Measurements from ENCODE around the gene TTC9.

The TTC9 gene

DNA sequence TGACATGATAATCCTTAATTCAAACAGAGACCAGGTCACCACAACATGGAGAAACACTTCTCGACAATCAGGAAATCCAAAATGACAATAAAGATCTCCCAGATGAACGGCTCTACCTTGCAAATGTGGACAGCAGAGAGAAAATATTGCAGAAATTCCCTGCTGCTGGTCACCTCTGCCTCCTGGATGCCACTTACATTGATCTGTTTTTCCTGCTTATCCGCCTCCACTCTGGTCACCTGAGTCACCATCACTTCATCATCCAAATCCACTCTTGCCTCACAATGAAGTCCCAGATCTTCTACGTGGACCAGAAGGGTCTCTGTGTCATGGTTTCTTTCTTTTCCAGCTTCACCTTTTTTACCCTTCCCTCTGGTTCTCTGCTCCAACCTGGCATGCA is 21.1 kb downstream of the TTC9 start:
- TF ChIP-seq, protein P1, sequence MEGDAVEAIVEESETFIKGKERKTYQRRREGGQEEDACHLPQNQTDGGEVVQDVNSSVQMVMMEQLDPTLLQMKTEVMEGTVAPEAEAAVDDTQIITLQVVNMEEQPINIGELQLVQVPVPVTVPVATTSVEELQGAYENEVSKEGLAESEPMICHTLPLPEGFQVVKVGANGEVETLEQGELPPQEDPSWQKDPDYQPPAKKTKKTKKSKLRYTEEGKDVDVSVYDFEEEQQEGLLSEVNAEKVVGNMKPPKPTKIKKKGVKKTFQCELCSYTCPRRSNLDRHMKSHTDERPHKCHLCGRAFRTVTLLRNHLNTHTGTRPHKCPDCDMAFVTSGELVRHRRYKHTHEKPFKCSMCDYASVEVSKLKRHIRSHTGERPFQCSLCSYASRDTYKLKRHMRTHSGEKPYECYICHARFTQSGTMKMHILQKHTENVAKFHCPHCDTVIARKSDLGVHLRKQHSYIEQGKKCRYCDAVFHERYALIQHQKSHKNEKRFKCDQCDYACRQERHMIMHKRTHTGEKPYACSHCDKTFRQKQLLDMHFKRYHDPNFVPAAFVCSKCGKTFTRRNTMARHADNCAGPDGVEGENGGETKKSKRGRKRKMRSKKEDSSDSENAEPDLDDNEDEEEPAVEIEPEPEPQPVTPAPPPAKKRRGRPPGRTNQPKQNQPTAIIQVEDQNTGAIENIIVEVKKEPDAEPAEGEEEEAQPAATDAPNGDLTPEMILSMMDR (IDR thresholded peaks at IDR 0.05), result no peak
- no peak overlapping the region for H3K27ac ChIP-seq
- no peak for DNase-seq (ENCODE audit: low spot score)
- H3K4me3 ChIP-seq, result no peak overlapping the region

DNA sequence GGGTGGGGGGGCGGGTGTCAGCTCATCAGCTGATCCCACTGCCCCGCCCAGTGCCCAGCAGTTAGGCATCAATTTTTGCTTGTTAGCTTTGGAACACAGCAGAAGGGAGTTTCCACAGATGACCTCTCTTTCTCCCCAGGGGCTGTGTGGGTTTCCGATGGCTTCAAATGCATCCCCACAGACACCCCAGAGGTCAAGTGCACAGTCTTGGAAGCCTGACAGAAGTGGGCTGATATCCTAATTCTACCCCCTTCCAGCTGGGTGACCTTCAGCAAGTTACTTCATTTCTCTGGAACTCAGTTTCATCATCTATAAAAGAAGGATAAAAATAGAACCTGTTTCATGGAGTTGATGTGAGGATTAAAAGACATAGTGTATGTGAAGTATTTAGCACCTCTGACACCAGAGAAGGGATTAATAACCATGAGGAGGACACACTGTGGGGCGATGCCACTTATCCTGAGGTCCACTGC is 22.0 kb downstream of the TTC9 start:
- H3K27ac ChIP-seq, result no peak overlapping the region
- TF ChIP-seq, protein P1 (IDR thresholded peaks at IDR 0.05), result no peak
- no peak overlapping the region for H3K4me3 ChIP-seq
- no peak for DNase-seq (ENCODE audit: low spot score)

DNA sequence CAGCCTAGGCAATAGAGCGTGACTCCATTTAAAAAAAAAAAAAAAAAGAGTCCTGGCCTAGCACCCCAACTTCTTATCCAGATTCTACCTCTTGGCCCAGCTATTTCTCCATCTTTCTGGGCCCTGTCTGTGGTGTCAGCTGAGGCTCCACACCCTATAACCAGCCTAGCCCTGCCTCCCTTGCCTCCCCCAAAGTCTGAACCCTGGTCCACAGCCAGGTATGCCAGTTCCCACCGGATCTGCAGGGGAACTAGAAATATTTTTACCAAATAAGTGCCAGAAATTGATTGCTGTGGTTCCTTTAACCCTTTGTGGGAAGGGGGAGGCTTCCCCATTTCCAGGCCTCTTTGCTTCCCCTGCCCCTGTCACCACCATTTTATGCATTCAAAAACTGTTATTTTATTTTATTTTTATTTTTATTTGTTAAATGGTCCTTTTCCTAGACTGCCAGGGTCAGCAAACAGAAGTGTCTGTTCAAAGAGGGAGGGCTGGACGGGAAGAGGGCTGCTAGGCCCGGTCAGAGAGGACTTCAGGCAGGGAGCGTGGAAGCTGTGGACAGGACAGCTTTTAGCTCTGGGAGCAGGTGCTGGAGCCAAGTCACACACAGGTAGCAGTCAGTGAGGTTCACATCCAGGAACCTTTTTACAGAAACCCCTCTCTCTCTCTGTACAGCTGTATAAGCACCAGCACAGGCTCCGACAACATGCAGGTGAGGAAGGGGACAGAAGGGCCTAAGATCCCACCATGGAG is 23.2 kb downstream of the TTC9 start:
- H3K27ac ChIP-seq, result no peak overlapping the region
- no peak overlapping the region for H3K4me3 ChIP-seq
- no peak for DNase-seq (ENCODE audit: low spot score)
- TF ChIP-seq, protein P1 (IDR thresholded peaks at IDR 0.05), result no peak

DNA sequence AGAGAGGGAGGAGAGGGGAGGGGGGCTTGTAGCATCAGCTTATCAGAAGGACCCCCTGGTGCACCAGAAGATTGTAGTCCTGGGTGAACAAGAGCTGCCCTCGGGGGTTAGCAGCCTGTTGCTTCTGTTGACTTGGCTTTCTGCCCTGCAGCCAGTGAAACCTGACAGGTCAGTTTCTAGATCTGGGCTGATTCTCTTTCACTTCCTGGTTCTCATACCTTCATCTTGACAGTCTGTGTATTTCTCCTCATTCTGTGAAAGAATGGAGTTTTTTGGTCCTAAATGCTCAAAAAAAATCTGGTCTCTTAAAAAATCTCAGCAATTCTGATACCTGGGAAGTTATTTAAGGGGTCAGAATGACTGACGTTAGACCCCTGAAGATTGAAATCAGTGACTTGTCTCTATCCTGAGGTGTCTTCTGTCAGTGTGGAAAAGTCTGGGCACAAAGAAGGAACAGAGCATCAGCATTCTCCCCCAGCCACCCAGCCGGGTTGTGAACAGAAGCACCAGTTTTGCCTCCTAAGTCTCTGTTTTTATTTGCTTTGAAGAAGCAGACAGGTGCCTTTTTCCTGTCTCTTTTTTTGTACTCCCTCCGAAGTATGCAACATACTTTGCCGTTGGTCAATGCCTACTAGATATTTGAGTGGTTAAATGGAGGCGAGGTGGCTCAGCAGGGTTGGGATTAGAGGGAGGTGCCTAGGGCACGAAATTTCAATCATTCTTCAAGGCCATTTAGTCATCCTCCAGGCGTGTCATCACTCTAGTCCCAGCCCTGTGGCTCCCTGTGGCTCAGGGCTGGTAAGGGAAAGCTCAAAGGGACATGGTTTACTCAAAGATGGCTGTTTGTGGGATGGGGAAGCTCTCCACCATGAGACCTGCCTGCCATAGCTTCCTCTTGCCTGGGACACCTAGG is 24.0 kb downstream of the TTC9 start:
- TF ChIP-seq, protein P1 (IDR thresholded peaks at IDR 0.05), result no peak
- no peak for DNase-seq (ENCODE audit: low spot score)
- H3K4me3 ChIP-seq, result no peak overlapping the region

DNA sequence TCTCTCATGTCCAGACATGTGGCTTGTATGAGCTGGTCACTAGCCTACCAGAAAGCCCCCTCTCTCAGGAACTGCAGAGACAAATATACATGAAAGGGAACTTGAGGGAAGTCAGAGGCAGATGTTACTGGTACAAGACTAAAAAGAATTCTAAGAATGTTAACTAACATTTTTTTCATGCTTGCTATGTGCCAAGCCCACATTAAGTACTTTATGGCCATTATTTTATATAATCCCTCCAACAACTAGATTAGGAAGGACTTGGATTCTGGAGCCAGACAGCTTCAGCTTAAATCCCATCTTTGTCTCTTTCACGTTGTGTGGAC is 24.6 kb downstream of the TTC9 start:
- TF ChIP-seq, protein P1 (IDR thresholded peaks at IDR 0.05), result no peak
- Histone ChIP-seq H3K4me3 (no peak overlapping the region), H3K27ac (no peak overlapping the region)
- DNase-seq (ENCODE audit: low spot score), result no peak

More for the DNA sequence above, 24.0 kb downstream of the TTC9 start:
- H3K27ac ChIP-seq, result no peak overlapping the region

DNA sequence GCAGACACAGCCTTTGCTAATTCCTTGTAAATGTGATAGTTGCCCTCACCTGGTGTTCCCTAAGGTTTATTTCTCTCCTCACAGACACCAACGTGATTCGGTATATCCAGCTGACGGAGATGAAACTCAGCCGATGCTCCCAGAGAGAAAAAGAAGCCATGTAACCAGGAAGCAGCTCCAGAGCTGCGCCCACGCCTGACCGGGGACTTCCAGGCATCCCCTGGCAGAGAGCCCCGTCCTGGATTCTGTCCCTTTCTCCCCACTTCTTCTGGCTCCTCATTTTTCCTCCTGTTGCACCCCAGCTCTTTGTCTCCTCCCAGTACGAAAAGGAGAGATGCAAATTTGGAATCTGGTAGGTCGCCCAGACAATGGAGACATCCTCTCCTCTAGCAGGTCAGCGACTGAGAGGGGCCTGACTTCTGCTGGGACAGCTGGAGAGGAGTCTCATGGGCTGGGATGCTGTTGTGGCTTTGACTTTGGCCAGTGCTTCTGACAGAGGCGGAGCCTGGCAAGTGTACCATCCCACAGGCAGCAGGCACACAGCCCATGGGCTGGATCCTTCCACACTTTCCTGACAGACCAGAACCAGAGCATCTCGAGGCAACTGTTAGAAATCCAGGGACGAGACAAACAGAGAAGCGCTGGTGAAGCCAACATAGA is 29.4 kb downstream of the TTC9 start:
- Histone ChIP-seq H3K27ac (no peak overlapping the region), H3K4me3 (no peak overlapping the region)
- DNase-seq (ENCODE audit: low spot score), result no peak
- TF ChIP-seq, protein P1 (IDR thresholded peaks at IDR 0.05), result no peak

All from coronary artery (tissue), 2 donors.